ENCODE data around the gene BBOF1. TPM values are rescaled to one million over a fixed set of nuclear protein-coding genes. Genes with fewer than 3 reads are reported as not detected.
"Not testable (repeated sequence)": the region's sequence is repeated elsewhere in the genome, so short reads cannot be mapped to it uniquely, and the experiment has no call there.

BBOF1 gene, protein sequence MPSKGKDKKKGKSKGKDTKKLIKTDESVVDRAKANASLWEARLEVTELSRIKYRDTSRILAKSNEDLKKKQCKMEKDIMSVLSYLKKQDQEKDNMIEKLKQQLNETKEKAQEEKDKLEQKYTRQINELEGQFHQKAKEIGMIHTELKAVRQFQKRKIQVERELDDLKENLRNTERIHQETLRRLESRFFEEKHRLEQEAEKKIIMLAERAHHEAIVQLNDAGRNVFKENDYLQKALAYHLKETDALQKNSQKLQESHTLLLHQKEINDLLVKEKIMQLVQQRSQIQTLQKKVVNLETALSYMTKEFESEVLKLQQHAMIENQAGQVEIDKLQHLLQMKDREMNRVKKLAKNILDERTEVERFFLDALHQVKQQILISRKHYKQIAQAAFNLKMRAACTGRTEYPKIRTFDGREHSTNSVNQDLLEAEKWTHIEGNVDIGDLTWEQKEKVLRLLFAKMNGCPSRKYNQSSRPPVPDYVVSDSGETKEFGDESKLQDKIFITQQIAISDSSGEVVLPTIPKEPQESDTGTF
- 1 to 10 TPM; 2.6 TPM for total RNA-seq
- polyA plus RNA-seq, result 1 to 10 TPM; 1.8 to 2.4 TPM

DNA sequence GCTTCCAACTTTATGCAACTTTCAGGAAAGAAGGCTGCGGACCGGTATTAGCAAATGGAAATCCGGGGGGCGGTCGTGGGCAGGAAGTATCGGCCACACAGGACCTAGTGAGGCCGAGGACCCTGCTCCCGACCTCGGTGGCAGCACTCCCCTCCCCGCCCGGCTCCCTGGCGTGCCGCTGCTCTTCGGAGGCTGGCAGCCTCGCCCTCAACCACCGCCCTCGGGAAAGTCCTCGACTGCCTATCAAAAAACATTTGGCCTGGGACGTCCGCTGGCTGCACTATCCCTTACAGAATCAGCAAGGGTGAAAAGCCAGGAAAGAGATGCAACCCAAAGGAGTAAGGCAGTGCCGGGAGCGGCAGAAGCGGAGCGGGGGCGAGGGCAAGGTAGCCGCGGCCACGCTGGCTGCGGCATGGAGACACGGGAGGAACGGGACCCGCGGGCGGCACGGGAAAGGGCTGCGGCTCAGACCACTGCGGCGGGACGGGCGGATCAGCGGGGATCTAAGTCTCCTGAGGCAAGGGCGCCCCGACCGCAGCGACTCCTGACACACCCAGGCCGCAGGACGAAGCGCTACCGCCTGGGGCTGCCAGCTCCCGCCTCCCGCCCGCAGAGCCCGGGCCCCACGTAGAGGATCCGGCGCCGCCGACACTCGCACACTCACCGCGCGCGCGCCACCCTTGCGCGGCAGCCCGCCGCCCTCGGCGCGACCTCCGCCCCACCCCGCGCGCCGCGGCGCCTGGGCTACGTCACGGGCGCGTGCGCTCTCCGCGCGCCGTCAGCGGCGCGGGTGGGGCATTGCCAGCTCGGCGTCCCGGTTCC, at the start of gene BBOF1, which contains the start of gene ENTPD5:
BBOF1 (plus strand) TSS at position 764 of the 822 bp plus-strand sequence. CDS start 130 bp downstream, outside the sequence.
ENTPD5 (minus strand) TSS at position 703 of the 822 bp plus-strand sequence. CDS start 31,186 bp downstream, outside the sequence.
- H3K9me3 Mint-ChIP-seq, result no peaks in the 10 kb centered on the region
- POLR2A ChIA-PET (ENCODE audit: partially characterized antibody), result interaction anchor here (0.6 to 1.8 kb wide), 16 partner anchors 26 to 744 kb away, joined by 3 to 9 read pairs (median 4); partner anchors contain the start of genes ACOT2, ACOT6, ALDH6A1 and COQ6
- H3K4me3 ChIP-seq (ENCODE audit: low read length in 2 of 2), result peak within 1 kb of the TSS; percentile 87 to 94
- peak within 1 kb of the TSS; percentile 92 for H3K27ac ChIP-seq (ENCODE audit: low read depth, low read length)
- CTCF ChIA-PET (ENCODE audit: partially characterized antibody), result interaction anchor here (1.4 to 1.5 kb wide), 2 partner anchors 10 to 69 kb away, joined by 3 to 4 read pairs; partner anchors contain the start of genes COQ6 and FAM161B
- H3K4me1 ChIP-seq (ENCODE audit: insufficient read depth, low read length), result peaks cover 12% of the 10 kb centered on the region
- no peaks in the 10 kb centered on the region for H3K9me3 ChIP-seq (ENCODE audit: control insufficient read depth in 1 of 2, low read length in 2 of 2)
- H3K36me3 Mint-ChIP-seq, result peaks cover 3 to 7% of the 10 kb centered on the region in 2 donors
- peaks cover 6 to 22% (median 11%) of the 10 kb centered on the region in 4 donors for H3K4me1 Mint-ChIP-seq
- peak within 1 kb of the TSS; percentile 93 to 98 (median 94) for H3K4me3 Mint-ChIP-seq
- intact Hi-C loops (cut with micrococcal nuclease), result loop anchor here (1.0 to 2.0 kb wide), 4 partner anchors 66 to 528 kb away; partner anchors contain the start of genes ALDH6A1, COQ6, FAM161B and LIN52
- H3K27me3 Mint-ChIP-seq, result no peaks in the 10 kb centered on the region
- DNase-seq, result peak; percentile 88 to 91 (median 91)
- peak within 1 kb of the TSS; percentile 94 to 99 (median 99) for H3K27ac Mint-ChIP-seq
- no peaks in the 10 kb centered on the region for H3K27me3 ChIP-seq (ENCODE audit: insufficient read depth, low read length)
- H3K36me3 ChIP-seq (ENCODE audit: insufficient read depth, low read length), result no peaks in the 10 kb centered on the region

GRCh38 chr14:73973497-73973896, 45.7 kb upstream of the BBOF1 start:
- no peaks in the 10 kb centered on the region for H3K4me1 ChIP-seq (ENCODE audit: insufficient read depth, low read length)
- ChIA-PET CTCF (ENCODE audit: partially characterized antibody) (interaction anchor here (0.7 kb wide), 1 partner anchor 48 kb away, joined by 3 read pairs; no protein-coding TSS in a partner anchor), POLR2A (ENCODE audit: partially characterized antibody) (no interaction called here)
- H3K27ac Mint-ChIP-seq, result no peak overlapping the region
- intact Hi-C loops (cut with micrococcal nuclease), result no loop called here
- H3K4me3 Mint-ChIP-seq, result no peak overlapping the region
- H3K4me3 ChIP-seq (ENCODE audit: low read length in 2 of 2), result no peak overlapping the region
- no peaks in the 10 kb centered on the region for H3K27me3 Mint-ChIP-seq
- no peaks in the 10 kb centered on the region for H3K9me3 Mint-ChIP-seq
- H3K27me3 ChIP-seq (ENCODE audit: insufficient read depth, low read length), result no peaks in the 10 kb centered on the region
- peaks cover 3% of the 10 kb centered on the region for H3K36me3 ChIP-seq (ENCODE audit: insufficient read depth, low read length)
- no peaks in the 10 kb centered on the region for H3K9me3 ChIP-seq (ENCODE audit: control insufficient read depth in 1 of 2, low read length in 2 of 2)
- no peak overlapping the region for H3K27ac ChIP-seq (ENCODE audit: low read depth, low read length)
- H3K36me3 Mint-ChIP-seq, result peaks cover 23 to 46% of the 10 kb centered on the region in 2 donors
- DNase-seq, result no peak
- no peaks in the 10 kb centered on the region for H3K4me1 Mint-ChIP-seq

- H3K4me1 Mint-ChIP-seq, result no peaks in the 10 kb centered on the region
- intact Hi-C loops (cut with micrococcal nuclease), result no loop called here
- POLR2A ChIA-PET (ENCODE audit: partially characterized antibody), result no interaction called here
- peaks cover 21 to 33% of the 10 kb centered on the region in 2 donors for H3K36me3 Mint-ChIP-seq
- Histone ChIP-seq H3K36me3 (ENCODE audit: insufficient read depth, low read length) (peaks cover 3% of the 10 kb centered on the region), H3K4me1 (ENCODE audit: insufficient read depth, low read length) (no peaks in the 10 kb centered on the region), H3K4me3 (ENCODE audit: low read length in 2 of 2) (no peak overlapping the region), H3K27ac (ENCODE audit: low read depth, low read length) (no peak overlapping the region), H3K27me3 (ENCODE audit: insufficient read depth, low read length) (no peaks in the 10 kb centered on the region), H3K9me3 (ENCODE audit: control insufficient read depth in 1 of 2, low read length in 2 of 2) (no peaks in the 10 kb centered on the region)
- CTCF ChIA-PET (ENCODE audit: partially characterized antibody), result interaction anchor here (0.7 kb wide), 1 partner anchor 53 kb away, joined by 3 read pairs; no protein-coding TSS in a partner anchor
- peak overlapping the region in 2 of 7 donors; percentile 15 to 62 for H3K27ac Mint-ChIP-seq
- H3K4me3 Mint-ChIP-seq, result no peak overlapping the region
- no peaks in the 10 kb centered on the region for H3K27me3 Mint-ChIP-seq
- no peak for DNase-seq
- H3K9me3 Mint-ChIP-seq, result no peaks in the 10 kb centered on the region
Measured at GRCh38 chr14:73976125-73976524, 43.0 kb upstream of the BBOF1 start.

DNA sequence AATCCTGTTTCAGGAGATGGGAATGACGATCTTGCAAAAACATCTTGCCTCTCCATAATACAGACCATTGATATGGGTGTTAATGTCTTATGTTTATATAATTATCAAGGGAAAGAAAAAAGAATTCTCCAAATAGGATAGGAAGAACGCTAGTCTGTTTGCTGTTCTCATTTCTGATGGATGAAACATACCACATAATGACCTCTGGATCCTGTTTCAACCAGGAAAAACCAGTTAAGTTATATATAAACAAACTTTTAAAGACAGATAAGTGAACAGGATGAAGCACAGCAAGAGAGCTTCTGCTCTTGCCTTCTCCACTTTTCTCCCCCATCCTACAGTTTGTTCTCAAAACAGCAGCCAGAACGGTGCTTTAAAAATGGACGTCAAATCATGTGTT, 41.3 kb upstream of the BBOF1 start:
- peaks cover 3% of the 10 kb centered on the region for H3K36me3 ChIP-seq (ENCODE audit: insufficient read depth, low read length)
- CTCF ChIA-PET (ENCODE audit: partially characterized antibody), result no interaction called here

DNA sequence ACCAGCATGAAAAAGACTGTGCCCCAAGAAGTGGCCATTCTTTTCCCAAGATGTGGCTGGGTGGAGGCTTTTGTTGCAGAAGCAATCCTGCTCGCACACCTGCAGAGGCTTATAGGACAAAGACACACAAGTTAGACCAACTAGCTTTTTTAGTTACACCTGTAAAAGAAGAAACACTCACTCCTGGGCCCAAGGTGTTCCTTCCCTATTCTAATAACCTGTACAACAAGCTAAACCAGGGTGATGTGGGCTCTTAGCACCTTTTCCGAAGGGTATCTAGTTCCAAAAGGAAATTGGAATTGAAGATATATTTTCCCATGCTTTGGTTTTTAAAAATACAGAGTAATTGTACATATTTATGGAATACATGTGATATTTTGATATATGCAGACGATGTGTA, 31.1 kb upstream of the BBOF1 start:
- Histone ChIP-seq H3K36me3 (ENCODE audit: insufficient read depth, low read length) (no peaks in the 10 kb centered on the region), H3K27me3 (ENCODE audit: insufficient read depth, low read length) (no peaks in the 10 kb centered on the region), H3K4me1 (ENCODE audit: insufficient read depth, low read length) (no peaks in the 10 kb centered on the region), H3K9me3 (ENCODE audit: control insufficient read depth in 1 of 2, low read length in 2 of 2) (no peaks in the 10 kb centered on the region), H3K4me3 (ENCODE audit: low read length in 2 of 2) (no peak overlapping the region), H3K27ac (ENCODE audit: low read depth, low read length) (no peak overlapping the region)
- POLR2A ChIA-PET (ENCODE audit: partially characterized antibody), result no interaction called here
- no peaks in the 10 kb centered on the region for H3K4me1 Mint-ChIP-seq
- intact Hi-C loops (cut with micrococcal nuclease), result no loop called here
- H3K4me3 Mint-ChIP-seq, result no peak overlapping the region
- no peaks in the 10 kb centered on the region for H3K27me3 Mint-ChIP-seq
- H3K36me3 Mint-ChIP-seq, result peaks cover 26 to 28% of the 10 kb centered on the region in 2 donors
- no peaks in the 10 kb centered on the region for H3K9me3 Mint-ChIP-seq
- CTCF ChIA-PET (ENCODE audit: partially characterized antibody), result no interaction called here
- no peak for DNase-seq
- H3K27ac Mint-ChIP-seq, result no peak overlapping the region

More for the DNA sequence above, 41.3 kb upstream of the BBOF1 start:
- Histone ChIP-seq H3K9me3 (ENCODE audit: control insufficient read depth in 1 of 2, low read length in 2 of 2) (no peaks in the 10 kb centered on the region), H3K4me1 (ENCODE audit: insufficient read depth, low read length) (no peaks in the 10 kb centered on the region), H3K27me3 (ENCODE audit: insufficient read depth, low read length) (no peaks in the 10 kb centered on the region), H3K27ac (ENCODE audit: low read depth, low read length) (no peak overlapping the region), H3K4me3 (ENCODE audit: low read length in 2 of 2) (no peak overlapping the region)
- H3K9me3 Mint-ChIP-seq, result no peaks in the 10 kb centered on the region
- H3K4me3 Mint-ChIP-seq, result no peak overlapping the region
- H3K4me1 Mint-ChIP-seq, result no peaks in the 10 kb centered on the region
- DNase-seq, result no peak
- POLR2A ChIA-PET (ENCODE audit: partially characterized antibody), result no interaction called here
- intact Hi-C loops (cut with micrococcal nuclease), result no loop called here
- H3K36me3 Mint-ChIP-seq, result peaks cover 7 to 22% of the 10 kb centered on the region in 2 donors
- no peaks in the 10 kb centered on the region for H3K27me3 Mint-ChIP-seq
- no peak overlapping the region for H3K27ac Mint-ChIP-seq

DNA sequence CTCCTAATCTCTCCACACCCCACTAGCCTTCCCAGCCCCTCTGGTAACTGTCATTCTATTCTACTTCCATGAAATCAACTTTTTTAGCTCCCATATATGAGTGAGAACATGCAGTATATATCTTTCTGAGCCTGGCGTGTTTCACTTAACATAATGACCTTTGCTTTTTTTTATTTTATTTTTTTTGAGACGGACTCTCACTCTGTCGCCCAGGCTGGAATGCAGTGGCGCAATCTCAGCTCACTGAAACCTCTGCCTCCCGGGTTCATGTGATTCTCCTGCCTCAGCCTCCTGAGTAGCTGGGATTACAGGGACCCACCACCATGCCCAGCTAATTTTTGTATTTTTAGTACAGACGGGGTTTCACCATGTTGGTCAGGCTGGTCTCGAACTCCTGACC, 30.5 kb upstream of the BBOF1 start:
- CTCF ChIA-PET (ENCODE audit: partially characterized antibody); H3K4me1 Mint-ChIP-seq; DNase-seq; H3K27ac Mint-ChIP-seq; H3K4me1 ChIP-seq (ENCODE audit: insufficient read depth, low read length); H3K4me3 ChIP-seq (ENCODE audit: low read length in 2 of 2); H3K4me3 Mint-ChIP-seq; H3K9me3 ChIP-seq (ENCODE audit: control insufficient read depth in 1 of 2, low read length in 2 of 2); H3K9me3 Mint-ChIP-seq; POLR2A ChIA-PET (ENCODE audit: partially characterized antibody); intact Hi-C loops (cut with micrococcal nuclease); H3K27ac ChIP-seq (ENCODE audit: low read depth, low read length); H3K27me3 Mint-ChIP-seq; H3K36me3 ChIP-seq (ENCODE audit: insufficient read depth, low read length); H3K27me3 ChIP-seq (ENCODE audit: insufficient read depth, low read length): not testable (repeated sequence)
- H3K36me3 Mint-ChIP-seq, result peaks cover 26 to 28% of the 10 kb centered on the region in 2 donors

DNA sequence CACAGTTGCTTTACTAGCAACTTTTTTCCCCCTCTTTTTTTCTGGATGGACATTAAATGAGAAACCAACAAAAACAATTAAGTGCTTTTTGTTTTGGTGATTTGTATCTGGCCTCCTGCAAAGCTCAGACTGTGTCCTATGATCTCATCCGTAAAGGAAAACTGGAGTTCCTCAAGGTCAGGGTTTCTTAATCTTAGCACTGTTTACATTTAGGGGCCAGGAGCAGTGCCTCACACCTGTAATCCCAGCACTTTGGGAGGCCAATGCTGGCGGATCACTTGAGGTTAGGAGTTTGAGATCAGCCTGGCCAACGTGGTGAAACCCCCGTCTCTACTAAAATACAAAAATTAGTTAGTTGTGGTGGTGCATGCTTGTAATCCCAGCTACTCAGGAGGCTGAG, 28.1 kb upstream of the BBOF1 start:
- no peaks in the 10 kb centered on the region for H3K4me1 ChIP-seq (ENCODE audit: insufficient read depth, low read length)
- H3K4me3 ChIP-seq (ENCODE audit: low read length in 2 of 2), result no peak overlapping the region
- H3K27ac ChIP-seq (ENCODE audit: low read depth, low read length), result no peak overlapping the region
- H3K36me3 ChIP-seq (ENCODE audit: insufficient read depth, low read length), result no peaks in the 10 kb centered on the region
- Mint-ChIP-seq H3K9me3 (no peaks in the 10 kb centered on the region), H3K27ac (no peak overlapping the region), H3K4me3 (no peak overlapping the region), H3K4me1 (peaks cover 0 to 3% (median 0%) of the 10 kb centered on the region in 4 donors), H3K27me3 (no peaks in the 10 kb centered on the region), H3K36me3 (peaks cover 15 to 22% of the 10 kb centered on the region in 2 donors)
- no peaks in the 10 kb centered on the region for H3K9me3 ChIP-seq (ENCODE audit: control insufficient read depth in 1 of 2, low read length in 2 of 2)
- DNase-seq, result no peak
- no peaks in the 10 kb centered on the region for H3K27me3 ChIP-seq (ENCODE audit: insufficient read depth, low read length)
- intact Hi-C loops (cut with micrococcal nuclease), result no loop called here
- POLR2A ChIA-PET (ENCODE audit: partially characterized antibody), result no interaction called here
- CTCF ChIA-PET (ENCODE audit: partially characterized antibody), result no interaction called here

All from CD4-positive, alpha-beta memory T cell (primary cell).